A673 (cell line): ENCODE data around the gene KNCN. TPM values are rescaled to one million over a fixed set of nuclear protein-coding genes. Genes with fewer than 3 reads are reported as not detected.

Source experiments
- BruUV-seq: library from RNA; stranded (reverse); fragments of 400-500 nt; replicated peaks from 2 replicates; lab custom pipeline; 2021; lab: Mats Ljungman, UMichigan
- CTCF ChIA-PET: fragments of 300-600 bp; sonication (Branson Sonifier 250); formaldehyde crosslinking; loops from one replicate; lab custom pipeline; 2022; ENCODE audit warnings: antibody characterized with exemption; lab: Charles Lee
- POLR2A ChIA-PET: fragments of 300-600 bp; sonication (Branson Sonifier 250); formaldehyde crosslinking; loops from one replicate; lab custom pipeline; 2022; ENCODE audit warnings: antibody characterized with exemption; ENCODE audit not compliant: low non-redundant PET; lab: Charles Lee
- DNase-seq: peaks from one replicate; pipeline ENCODE4 v3.0.0-alpha.2; 2015; ENCODE audit warnings: low spot score
- H3K27ac ChIP-seq: fragments of 200-600 bp; sonication (generic); 2 replicates; pipeline ENCODE4 v1.5.1; 2016; ENCODE audit warnings: mixed run types, low read depth, mild to moderate bottlenecking, mixed read lengths, antibody characterized with exemption, low read length; ENCODE audit not compliant: poor library complexity, severe bottlenecking
- H3K27me3 ChIP-seq: fragments of 200-600 bp; sonication (generic); replicated peaks from 2 replicates; pipeline ENCODE4 v1.6.1; 2017; ENCODE audit warnings: mixed run types, low read depth, mild to moderate bottlenecking, mixed read lengths, antibody characterized with exemption, low read length; ENCODE audit not compliant: insufficient read depth, poor library complexity
- H3K36me3 ChIP-seq: fragments of 200-600 bp; sonication (generic); 2 replicates; pipeline ENCODE4 v1.6.1; 2016; ENCODE audit warnings: mixed run types, mild to moderate bottlenecking, mixed read lengths, antibody characterized with exemption, low read length; ENCODE audit not compliant: insufficient read depth, poor library complexity, severe bottlenecking
- H3K4me1 ChIP-seq: fragments of 200-600 bp; sonication (generic); 2 replicates; pipeline ENCODE4 v1.6.1; 2017; ENCODE audit warnings: mixed run types, mild to moderate bottlenecking, mixed read lengths, antibody characterized with exemption, low read length; ENCODE audit not compliant: insufficient read depth, poor library complexity, severe bottlenecking
- H3K4me3 ChIP-seq: fragments of 200-600 bp; sonication (generic); 2 replicates; pipeline ENCODE4 v1.5.1; 2016; ENCODE audit warnings: low read depth, mixed run types, mild to moderate bottlenecking, mixed read lengths, low read length; ENCODE audit not compliant: poor library complexity, severe bottlenecking
- H3K9me3 ChIP-seq: fragments of 200-600 bp; sonication (generic); 2 replicates; pipeline ENCODE4 v1.6.1; 2016; ENCODE audit warnings: mixed run types, low read depth, mild to moderate bottlenecking, mixed read lengths, antibody characterized with exemption, low read length; ENCODE audit not compliant: poor library complexity, severe bottlenecking
- CTCF ChIP-seq: fragments of 300-800, 200-600 bp; sonication (generic); conservative IDR thresholded peaks from 2 replicates; pipeline ENCODE4 v1.5.1; 2017; ENCODE audit warnings: low read depth, mild to moderate bottlenecking, antibody characterized with exemption, low read length, moderate library complexity, mixed read lengths
- EZH2 ChIP-seq: fragments of 200-600 bp; sonication (generic); IDR thresholded peaks from 2 replicates; pipeline ENCODE4 v1.6.1; 2017; ENCODE audit warnings: borderline replicate concordance, low read depth, mild to moderate bottlenecking, mixed read lengths, antibody characterized with exemption, low read length; ENCODE audit not compliant: poor library complexity, severe bottlenecking
- intact Hi-C: fragments of 100-400 bp; cut with micrococcal nuclease; formaldehyde crosslinking; loops from one replicate; pipeline ENCODE4 v1.10.0; 2022; ENCODE audit not compliant: unreplicated experiment
- total RNA-seq: library from RNA; stranded (reverse); gene quantifications from 2 replicates; pipeline ENCODE4 v1.2.3, GENCODE V29; 2021

KNCN gene
- total RNA-seq, 1 experiment from 2014 or later, result not detected

GRCh38 chr1:46501528-46501927, 49.9 kb downstream of the KNCN start:
- no TSS peak for BruUV-seq
- CTCF ChIA-PET, result no interaction called here
- H3K27ac ChIP-seq, result no peak overlapping the region
- no peak for DNase-seq
- no peak overlapping the region for H3K4me3 ChIP-seq
- POLR2A ChIA-PET, result no interaction called here
- TF ChIP-seq CTCF (no peak), EZH2 (no peak)
- intact Hi-C loops, result no loop called here
- no peaks in the 10 kb centered on the region for H3K27me3 ChIP-seq
- H3K9me3 ChIP-seq, result no peaks in the 10 kb centered on the region
- no peaks in the 10 kb centered on the region for H3K4me1 ChIP-seq
- H3K36me3 ChIP-seq, result no peaks in the 10 kb centered on the region

DNA sequence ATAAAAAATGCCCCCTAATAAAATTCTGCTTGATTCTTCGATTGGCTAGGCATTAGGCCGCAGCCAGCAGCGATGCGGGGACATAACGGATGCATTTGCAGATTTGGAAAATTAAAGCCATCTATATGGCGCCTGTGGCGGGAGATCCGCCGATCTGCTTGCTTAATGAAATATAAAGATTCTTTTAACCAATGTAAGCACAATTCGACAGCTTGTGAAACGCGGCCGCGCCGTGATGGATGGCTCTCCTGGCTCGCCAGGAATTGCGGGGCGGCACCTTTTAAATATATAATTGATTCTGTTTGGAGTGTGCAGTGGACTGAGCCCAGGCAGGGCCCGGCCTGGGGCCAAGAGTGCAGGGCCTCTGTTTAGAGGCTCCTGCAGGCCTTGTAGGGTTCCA, 53.8 kb downstream of the KNCN start:
- no peak for TF ChIP-seq CTCF
- no peak for TF ChIP-seq EZH2
- H3K27ac ChIP-seq, result no peak overlapping the region
- BruUV-seq, result no TSS peak
- H3K9me3 ChIP-seq, result no peaks in the 10 kb centered on the region
- intact Hi-C loops, result no loop called here
- no peaks in the 10 kb centered on the region for H3K4me1 ChIP-seq
- H3K27me3 ChIP-seq, result no peaks in the 10 kb centered on the region
- ChIA-PET CTCF (no interaction called here), POLR2A (no interaction called here)
- DNase-seq, result no peak
- H3K4me3 ChIP-seq, result no peak overlapping the region
- H3K36me3 ChIP-seq, result no peaks in the 10 kb centered on the region

DNA sequence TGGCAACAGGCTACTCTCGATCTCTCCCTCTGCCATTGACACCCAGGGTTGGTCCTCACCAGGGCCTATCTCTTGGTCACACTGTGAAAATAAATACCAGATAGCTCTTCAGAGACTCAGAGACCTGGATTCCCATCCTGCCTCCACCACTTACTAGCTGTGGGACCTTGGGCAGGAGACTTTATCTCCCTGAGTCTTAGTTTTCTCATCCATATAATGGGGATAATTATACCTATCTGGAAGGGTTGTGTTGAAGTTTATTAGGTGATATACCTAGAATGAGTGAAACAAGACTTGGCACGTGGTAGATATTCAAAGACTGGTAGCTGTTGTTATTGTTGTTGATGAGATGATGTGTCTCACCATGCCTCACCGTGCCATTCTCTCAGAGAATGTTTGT, 54.4 kb downstream of the KNCN start:
- POLR2A ChIA-PET, result no interaction called here
- H3K27me3 ChIP-seq, result peaks cover 4% of the 10 kb centered on the region
- no peak overlapping the region for H3K27ac ChIP-seq
- H3K4me3 ChIP-seq, result no peak overlapping the region
- no peak for DNase-seq
- H3K4me1 ChIP-seq, result no peaks in the 10 kb centered on the region
- H3K9me3 ChIP-seq, result no peaks in the 10 kb centered on the region
- no TSS peak for BruUV-seq
- CTCF ChIA-PET, result no interaction called here
- intact Hi-C loops, result no loop called here
- H3K36me3 ChIP-seq, result no peaks in the 10 kb centered on the region
- TF ChIP-seq CTCF, result no peak
- no peak for TF ChIP-seq EZH2

DNA sequence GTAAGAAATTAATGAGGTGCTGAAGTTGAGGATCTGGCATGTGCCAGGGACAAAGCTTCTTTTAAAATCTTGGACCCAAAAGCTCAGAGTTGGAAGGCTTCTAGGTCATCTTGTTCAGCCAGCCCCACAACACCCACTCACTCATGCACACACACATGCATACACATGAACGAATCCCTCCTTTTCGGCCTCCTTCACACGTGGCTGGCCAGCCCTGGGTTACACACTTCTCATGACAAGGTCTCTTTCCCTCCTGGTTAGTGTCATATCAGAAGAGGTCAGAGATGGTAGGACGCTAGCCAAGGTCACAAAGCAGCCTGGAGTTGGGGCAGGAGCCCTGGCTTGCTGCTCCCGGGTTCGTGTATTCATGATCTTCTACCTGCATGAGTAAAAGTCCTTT, 54.9 kb downstream of the KNCN start:
- BruUV-seq, result no TSS peak
- CTCF ChIA-PET, result no interaction called here

More for the DNA sequence above, 54.9 kb downstream of the KNCN start:
- POLR2A ChIA-PET, result no interaction called here
- Histone ChIP-seq H3K36me3 (no peaks in the 10 kb centered on the region), H3K27ac (no peak overlapping the region), H3K27me3 (peaks cover 9% of the 10 kb centered on the region), H3K4me1 (no peaks in the 10 kb centered on the region), H3K4me3 (no peak overlapping the region), H3K9me3 (no peaks in the 10 kb centered on the region)
- TF ChIP-seq EZH2 (no peak), CTCF (no peak)
- intact Hi-C loops, result no loop called here
- no peak for DNase-seq
